ENCODE results near the gene SCAPER.

Gene SCAPER

GRCh38 chr15:76344893-76345582 lies 560.1 kb downstream of the SCAPER start:
- DNase-seq (ENCODE audit: extremely low read depth in 1 of 2, low read depth in 1 of 2) = no peak

- no peak for DNase-seq (ENCODE audit: extremely low read depth in 1 of 2, low read depth in 1 of 2)
Observed at GRCh38 chr15:76343313-76343996, 561.7 kb downstream of the SCAPER start.

- DNase-seq (ENCODE audit: extremely low read depth in 1 of 2, low read depth in 1 of 2) = no peak
Observed at GRCh38 chr15:76342382-76343201, 562.5 kb downstream of the SCAPER start.

GRCh38 chr15:76342058-76342381 lies 563.1 kb downstream of the SCAPER start:
- no peak for DNase-seq (ENCODE audit: extremely low read depth in 1 of 2, low read depth in 1 of 2)

- no peak for DNase-seq (ENCODE audit: extremely low read depth in 1 of 2, low read depth in 1 of 2)
Observed at GRCh38 chr15:76341366-76342057, 563.6 kb downstream of the SCAPER start.

GRCh38 chr15:76340803-76341365 lies 564.3 kb downstream of the SCAPER start:
- no peak for DNase-seq (ENCODE audit: extremely low read depth in 1 of 2, low read depth in 1 of 2)

GRCh38 chr15:76340198-76340802 lies 564.8 kb downstream of the SCAPER start:
- no peak for DNase-seq (ENCODE audit: extremely low read depth in 1 of 2, low read depth in 1 of 2)

- no peak for DNase-seq (ENCODE audit: extremely low read depth in 1 of 2, low read depth in 1 of 2)
Observed at GRCh38 chr15:76339305-76340197, 565.6 kb downstream of the SCAPER start.

GRCh38 chr15:76338486-76339304 lies 566.4 kb downstream of the SCAPER start:
- DNase-seq (ENCODE audit: extremely low read depth in 1 of 2, low read depth in 1 of 2) = no peak

GRCh38 chr15:76337696-76338485 lies 567.2 kb downstream of the SCAPER start:
- no peak for DNase-seq (ENCODE audit: extremely low read depth in 1 of 2, low read depth in 1 of 2)

GRCh38 chr15:76337059-76337695 lies 568.0 kb downstream of the SCAPER start:
- DNase-seq (ENCODE audit: extremely low read depth in 1 of 2, low read depth in 1 of 2) = no peak

GRCh38 chr15:76336254-76337058 lies 568.7 kb downstream of the SCAPER start, which contains the start of gene ISL2:
ISL2 (plus strand) TSS chr15:76336773; CDS start chr15:76336884, 111 bp downstream.
- no peak for DNase-seq (ENCODE audit: extremely low read depth in 1 of 2, low read depth in 1 of 2)

GRCh38 chr15:76335307-76336253 lies 569.6 kb downstream of the SCAPER start:
- DNase-seq (ENCODE audit: extremely low read depth in 1 of 2, low read depth in 1 of 2) = no peak

GRCh38 chr15:76334438-76335306 lies 570.5 kb downstream of the SCAPER start:
- no peak for DNase-seq (ENCODE audit: extremely low read depth in 1 of 2, low read depth in 1 of 2)

Measured in activated CD8-positive, alpha-beta memory T cell treated with anti-CD3 and anti-CD28 coated beads for 1 hour (primary cell).